DMS 273 treated with DMSO at 0.1 percent for 48 hours (cell line): ENCODE measurements around the gene PRKCE.
A peak's percentile ranks its signal among the peaks of the same experiment; 100 is the strongest.

Source experiments
- DNase-seq: peaks from one replicate; lab custom pipeline; 2025; lab: John Stamatoyannopoulos, UW

Gene PRKCE

DNA sequence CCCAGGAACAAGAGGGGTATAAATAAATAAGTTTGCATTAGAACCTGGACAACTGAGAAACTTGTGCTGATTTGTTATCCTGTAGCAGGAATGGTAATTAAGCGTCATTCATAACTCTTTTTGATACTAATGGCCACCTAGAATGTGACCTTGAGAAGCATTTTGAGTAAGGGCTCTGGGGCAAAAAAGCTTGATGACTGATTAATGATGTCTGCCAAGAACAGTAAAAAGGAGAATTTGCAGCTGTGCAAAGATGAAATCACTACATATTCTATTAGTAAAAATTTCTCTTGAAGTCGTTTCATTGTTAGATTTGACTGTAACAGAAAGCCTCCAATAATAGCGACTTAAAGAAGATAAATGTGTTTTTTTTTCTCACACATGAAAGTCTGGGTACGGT lies 157.7 kb downstream of the PRKCE start:
- no peak for DNase-seq

GRCh38 chr2:45812011-45812500 lies 160.6 kb downstream of the PRKCE start:
- DNase-seq = no peak

DNA sequence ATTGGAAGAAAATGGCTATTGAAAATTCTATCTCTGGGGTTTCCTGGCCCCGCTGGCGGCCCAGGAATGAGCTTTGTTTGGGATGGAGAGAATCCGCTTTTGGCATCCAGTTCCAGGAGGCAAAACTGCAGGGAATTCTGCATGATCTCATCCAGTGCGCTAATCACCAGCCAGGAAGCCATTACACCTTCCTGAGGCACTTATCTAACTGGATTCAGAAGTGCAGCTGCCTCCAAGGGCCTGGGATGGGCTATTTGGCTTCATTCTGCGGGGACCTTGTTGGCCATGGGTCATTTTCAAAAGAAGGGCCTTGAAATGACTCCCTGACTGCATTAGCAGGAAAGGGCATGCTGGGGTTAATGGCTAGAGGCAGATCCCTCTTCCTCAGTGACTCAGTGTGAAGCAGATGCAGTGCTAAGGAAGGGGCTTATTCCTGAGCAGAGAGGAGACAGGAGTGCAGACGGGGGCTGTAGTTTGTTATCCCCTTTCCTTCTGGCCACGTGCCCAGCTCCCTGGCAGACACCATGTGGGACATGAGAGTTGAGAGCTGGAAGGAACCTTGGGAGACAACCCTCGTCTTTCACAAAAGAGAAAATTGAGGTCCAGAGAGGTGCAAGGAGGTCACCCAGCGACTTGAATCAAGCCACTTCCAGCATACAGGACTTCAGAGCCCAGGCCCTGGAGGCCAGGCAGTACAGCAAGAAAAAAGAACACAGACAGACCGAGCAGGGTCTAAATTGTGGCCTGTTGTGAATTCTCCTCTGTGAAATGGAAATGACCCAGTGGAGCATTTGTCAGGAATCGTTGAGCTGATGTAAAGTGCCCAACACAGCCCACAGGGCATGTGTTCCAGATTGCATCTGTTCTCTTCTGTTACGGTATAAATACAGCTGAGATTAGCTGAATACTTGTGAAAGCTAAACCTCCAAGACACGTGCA lies 161.8 kb downstream of the PRKCE start:
- DNase-seq = peak; percentile 50

DNA sequence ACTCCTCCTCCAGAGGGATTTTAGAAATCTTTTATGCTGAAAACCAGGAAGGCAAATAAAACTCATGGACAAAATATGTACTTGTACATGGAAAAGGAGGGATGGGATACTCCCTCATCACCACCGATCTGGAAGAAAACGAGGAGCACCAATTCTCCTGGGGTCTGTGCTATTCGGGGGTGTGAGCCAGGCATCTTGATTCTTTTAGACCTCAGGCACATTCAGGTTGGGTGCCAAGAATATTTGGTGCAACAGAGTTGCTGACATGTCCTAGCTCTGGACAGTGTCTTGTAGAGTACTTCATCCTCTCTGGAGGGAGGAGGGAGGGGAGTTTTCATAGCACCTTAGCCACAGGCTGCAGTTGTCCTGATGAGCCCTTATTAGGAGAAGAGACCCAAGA lies 163.0 kb downstream of the PRKCE start:
- no peak for DNase-seq

DNA sequence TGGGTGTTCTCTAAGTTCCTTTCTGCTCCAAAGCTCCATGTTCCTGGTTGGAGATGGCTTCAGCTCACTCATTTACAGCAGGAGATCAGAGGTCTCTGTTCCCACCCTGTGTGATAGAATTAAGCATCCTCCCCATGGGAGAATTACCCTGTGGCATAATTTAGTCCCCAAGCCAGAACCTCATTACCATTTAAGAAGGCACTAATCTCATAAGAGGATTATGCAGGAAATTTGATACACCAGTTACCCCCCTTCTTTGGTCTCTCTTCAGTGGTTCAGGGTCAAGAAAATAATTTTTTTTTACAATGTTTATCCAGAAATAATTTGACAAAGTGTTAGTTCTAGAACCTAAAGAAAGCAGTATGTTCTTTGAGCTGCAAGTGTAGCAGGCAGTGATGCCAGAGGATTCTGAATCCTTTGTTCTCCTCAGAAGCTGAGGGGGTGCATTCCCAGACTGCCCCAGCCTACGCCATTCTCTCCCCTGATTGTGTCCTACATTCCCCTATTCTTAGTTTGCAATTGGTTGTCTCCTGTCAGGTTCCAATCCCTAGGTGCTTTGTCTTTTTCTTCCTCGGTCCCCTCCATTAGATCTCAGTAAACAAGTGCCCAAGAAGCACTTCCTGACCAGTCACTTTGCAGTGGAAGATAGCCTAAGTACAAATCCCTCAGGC lies 163.6 kb downstream of the PRKCE start:
- DNase-seq = no peak

DNA sequence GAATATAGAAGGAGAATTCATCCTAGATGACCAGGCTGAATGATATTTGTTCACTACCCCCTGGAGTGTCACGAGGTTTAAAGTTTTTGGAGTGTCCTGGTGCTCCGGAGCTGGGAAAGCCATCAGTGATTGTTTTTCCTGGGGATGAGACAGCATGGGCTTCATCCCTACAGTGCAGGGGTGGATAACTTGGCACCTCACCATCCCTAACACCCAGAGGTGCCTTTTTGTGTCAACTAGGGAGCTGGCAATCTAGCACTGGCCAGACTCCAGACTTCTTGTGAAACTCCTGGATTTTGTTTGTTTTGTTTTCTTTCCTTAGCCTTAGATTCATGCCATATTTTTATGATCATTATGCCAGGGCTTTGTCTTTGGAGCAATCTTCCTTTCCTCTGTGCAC lies 164.8 kb downstream of the PRKCE start:
- no peak for DNase-seq

DNA sequence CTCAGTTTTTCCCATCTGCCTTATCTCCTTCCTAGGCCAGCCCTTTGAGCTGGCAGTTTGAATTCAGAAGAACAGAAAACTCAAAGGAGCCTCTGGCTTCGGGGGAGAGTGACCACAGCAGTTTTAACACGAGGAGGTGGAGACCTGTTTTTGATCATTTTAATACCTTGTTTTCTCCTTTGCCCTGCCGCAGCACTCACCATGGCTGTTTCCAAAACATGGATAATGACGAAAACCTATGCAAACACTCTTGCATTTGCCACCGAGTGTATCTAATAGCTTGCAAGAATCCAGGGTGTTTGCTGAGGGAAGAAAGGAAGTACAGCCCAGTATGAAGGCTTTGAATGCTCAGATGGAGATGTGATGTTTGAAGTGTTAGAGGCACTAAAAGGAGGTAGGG lies 167.1 kb downstream of the PRKCE start:
- DNase-seq = no peak

DNA sequence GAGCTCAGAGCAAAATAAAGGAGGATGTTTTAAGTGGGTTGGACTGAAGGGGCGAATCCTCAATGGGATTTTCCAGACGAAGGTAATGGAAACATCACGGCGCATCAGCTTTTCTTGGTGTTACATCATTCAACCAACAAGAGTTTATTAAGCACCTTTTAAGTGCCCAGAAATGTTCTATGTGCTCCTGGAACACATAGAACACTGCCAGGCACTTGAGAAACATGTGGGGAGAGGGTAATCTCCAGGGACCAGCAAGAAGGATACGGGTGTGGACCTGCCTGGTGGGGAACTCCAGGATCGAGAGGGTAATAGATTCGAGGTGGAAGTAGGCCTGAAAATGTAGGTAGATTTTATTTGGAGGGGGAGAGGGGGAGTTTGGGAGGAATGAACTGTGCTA lies 168.6 kb downstream of the PRKCE start:
- no peak for DNase-seq

DNA sequence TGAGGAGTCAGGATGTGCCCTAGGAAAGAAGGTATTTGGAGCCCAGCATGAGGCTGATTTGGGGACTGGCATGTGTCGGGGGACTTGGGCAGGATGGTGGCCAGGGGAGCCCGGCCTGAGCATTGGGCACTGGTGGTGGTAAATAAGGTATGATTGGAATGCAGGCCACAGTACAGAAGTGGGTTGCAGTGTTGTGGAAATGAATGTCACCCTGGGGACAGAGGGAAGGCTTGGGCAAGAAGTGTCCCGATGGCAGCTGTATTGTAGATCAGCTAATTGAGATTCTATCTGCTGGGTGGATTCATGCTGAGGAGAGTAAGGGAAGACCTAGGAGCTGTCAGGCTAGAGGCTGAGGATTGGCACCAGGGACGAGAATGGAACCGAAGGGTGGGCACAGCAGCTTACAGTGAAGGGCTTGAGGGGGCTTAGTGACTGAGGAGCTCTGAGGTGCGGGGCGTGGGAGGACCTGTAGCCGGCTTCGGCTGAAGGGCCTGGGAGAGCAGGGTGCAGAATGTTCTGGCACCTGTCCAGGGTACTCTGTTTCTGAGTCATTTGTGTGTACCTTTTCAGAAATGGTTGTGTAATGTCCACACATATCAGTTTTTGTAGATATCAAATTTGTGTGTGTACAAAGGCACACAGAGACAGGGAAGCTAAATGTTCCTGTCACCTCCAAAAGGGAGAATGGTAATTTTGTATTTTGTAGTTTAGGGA lies 170.2 kb downstream of the PRKCE start:
- DNase-seq = no peak

DNA sequence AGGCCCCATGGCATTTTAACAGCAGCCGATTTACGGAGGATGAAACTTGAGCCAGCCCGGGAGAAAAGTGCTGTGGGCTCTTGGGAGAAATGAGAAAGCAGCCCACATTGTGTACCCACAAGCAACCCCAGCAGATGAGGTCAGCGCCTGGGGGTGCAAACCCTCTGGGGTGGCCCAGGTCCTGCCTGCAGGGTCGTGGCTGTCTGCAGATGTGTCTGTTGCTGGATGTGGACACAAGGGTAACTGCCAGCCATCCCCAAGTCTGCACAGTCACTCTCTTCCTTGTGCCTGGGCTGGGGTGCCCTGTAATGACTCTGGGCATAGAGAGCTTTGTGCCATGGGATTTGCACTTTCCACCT lies 170.8 kb downstream of the PRKCE start:
- no peak for DNase-seq

GRCh38 chr2:45823723-45824206 lies 172.3 kb downstream of the PRKCE start:
- peak; percentile 39 for DNase-seq

DNA sequence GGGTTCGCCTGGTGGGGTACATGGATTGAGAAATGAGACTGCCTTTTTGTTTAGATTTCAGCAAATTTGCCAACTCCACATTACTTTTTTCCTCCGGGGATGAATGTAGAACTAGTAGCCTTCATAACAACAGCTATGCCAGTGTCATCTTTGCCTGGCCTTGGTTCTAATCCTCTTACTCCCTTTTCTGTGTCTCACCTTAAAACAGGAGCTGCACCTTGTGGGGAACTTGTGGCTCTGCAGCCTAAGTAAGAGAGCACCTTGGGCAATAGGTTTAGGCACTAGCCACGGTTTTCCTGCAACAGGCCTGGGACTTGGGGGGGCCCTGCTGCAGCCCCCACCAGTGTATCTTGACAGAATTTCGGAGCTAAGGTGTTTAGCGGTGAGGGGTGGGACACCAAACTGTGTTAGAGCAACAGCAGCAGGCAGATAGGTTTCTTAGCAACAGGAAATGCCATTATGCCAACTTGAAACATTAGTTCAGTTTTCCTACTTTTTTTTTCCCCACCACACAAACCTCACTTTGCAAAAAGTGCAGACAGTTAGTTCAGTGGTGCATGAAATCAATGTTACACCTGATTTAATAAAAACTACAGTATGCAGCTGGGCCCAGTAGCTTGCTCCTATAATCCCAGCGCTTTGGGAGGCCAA lies 173.7 kb downstream of the PRKCE start:
- no peak for DNase-seq

- no peak for DNase-seq
Observed at GRCh38 chr2:45826460-45826859, 175.0 kb downstream of the PRKCE start.

- peak; percentile 61 for DNase-seq
Observed at GRCh38 chr2:45826884-45827635, 175.6 kb downstream of the PRKCE start.

GRCh38 chr2:45830322-45830721 lies 178.8 kb downstream of the PRKCE start:
- DNase-seq = no peak

DNA sequence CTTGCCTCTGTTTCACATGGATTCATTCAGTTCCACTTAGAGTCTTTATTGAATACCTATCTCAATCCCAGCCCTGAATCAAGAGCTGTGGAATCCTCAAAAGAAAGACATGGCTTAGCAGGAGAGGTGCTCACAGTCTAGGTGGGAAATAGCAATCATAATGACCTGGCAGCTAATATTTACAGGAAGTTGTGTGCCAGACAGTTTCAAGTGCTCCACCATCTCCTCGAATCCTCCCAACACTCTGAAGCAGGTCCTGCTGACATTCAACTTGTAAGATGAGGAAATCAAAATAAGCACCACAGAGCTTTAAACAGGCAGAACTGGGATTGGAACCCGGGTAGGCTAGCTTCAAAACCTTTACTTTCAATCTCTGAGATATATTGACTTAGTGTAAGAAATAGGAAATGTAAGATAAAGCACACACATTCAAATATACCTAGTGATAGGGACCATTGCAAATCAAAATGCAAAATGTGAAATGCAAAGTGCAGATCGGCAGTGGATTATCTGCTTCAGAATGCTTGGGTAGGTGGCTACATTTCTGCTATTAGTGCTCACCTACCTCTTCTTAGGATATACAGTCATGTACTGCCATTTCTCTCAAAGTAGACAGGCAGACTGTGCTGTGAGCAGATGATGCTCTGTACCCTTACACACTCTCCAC lies 182.0 kb downstream of the PRKCE start:
- DNase-seq = no peak

DNA sequence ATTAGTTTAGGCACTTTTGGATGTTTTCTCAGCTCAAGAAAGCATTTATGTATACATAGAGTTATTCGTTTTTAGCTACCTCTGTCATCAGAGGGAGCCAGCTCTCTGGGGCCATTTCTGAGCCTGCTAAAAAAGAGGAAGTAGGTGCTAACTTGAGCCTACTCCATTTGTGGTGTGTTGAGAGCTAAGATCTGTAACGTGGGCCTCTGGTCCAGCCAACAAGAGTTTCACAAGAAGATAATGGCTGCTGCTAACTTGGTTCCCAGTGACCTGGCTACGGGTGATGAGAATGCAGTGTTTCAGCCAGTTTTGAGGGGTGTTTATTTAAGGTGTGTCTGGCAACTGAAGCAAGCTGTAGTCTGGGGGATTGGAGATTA lies 182.5 kb downstream of the PRKCE start:
- DNase-seq = no peak

- no peak for DNase-seq
Observed at GRCh38 chr2:45834372-45834771, 182.9 kb downstream of the PRKCE start.

DNA sequence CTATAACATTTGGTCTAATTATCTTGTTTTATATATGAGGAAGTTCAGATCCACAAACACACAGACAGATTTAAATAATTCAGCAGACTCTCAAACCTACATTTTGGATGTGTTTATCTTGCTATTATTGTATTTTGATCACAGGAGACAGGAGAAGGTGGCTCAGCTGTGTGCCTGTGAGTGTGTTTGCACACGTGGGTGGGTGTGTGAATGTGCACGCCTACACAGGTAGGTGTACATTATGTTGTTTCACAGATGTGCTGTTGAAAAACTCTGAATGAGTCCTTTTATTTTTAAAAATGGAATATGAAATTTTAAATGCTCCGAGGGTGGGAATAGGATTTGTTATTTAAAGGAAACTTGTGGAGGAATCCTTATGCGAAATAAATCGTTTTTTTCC lies 183.4 kb downstream of the PRKCE start:
- DNase-seq = no peak

DNA sequence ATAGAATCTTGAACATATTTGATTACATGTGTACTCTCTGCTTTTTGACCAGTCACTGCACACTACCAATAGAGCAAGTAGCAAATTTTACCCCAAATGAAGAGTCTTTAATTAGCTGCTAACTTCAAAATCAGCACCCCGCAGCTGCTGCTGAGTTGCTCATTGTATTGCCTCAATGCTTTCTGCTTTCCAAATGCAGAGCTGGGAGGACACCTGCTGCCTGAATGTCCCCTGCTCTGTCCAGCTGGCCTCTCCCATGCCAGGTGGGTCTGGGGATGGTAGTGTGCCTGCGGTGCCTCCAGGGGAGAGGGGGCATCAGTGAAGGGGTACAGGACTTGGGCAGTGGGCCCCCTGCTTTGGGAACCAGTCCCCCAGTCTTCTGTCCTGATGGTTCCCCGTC lies 184.8 kb downstream of the PRKCE start:
- DNase-seq = no peak

- DNase-seq = no peak
Observed at GRCh38 chr2:45836740-45837139, 185.3 kb downstream of the PRKCE start.
